Body of pancreas (tissue), 4 donors: ENCODE data around the gene ZNF431.

ENCODE experiments used
- POLR2A ChIP-seq, 3 donors: fragments of 450-650 bp; IDR thresholded peaks; one replicate each; pipeline ENCODE4 v1.6.1; 2016; ENCODE audit warnings: antibody characterized with exemption in 3 of 3, mild to moderate bottlenecking in 2 of 3
- TF ChIP-seq, protein P1 (sequence below), 7 experiments: fragments of 450-650 bp in 4 of 7; fragments of 200-600 bp in 3 of 7; sonication (generic) in 3 of 7; IDR thresholded peaks; one replicate each; pipeline ENCODE4 v1.5.1; 2016 to 2019; ENCODE audit warnings: antibody characterized with exemption in 7 of 7

DNA sequence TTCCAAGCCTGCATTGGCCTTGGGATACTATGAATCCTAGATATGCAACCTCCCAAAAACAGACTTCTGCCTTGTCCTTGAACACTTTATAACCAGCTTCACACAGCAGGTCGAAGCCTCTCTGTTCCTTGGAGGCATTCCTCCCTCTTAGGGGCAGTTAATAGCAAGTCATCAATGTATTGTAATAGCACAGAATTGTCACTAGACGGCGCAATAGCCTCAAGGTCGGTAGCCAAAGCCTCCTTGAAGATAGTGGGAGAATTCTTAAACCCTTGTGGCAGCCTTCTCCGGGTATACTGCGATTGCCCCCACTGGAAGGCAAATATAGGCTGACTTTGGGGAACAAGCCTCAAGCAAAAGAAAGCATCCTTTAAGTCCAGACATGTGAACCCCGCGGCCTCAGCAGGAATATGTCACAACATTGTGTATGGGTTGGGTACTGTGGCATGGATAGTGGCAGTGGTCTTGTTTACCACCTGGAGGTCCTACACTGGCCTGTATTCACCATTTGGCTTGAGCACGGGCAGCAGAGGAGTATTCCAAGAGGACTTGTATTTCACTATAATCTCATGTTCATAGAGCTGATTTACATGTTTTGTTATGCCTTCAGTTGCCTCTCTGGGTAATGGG lies 61.1 kb downstream of the ZNF431 start:
- TF ChIP-seq POLR2A (IDR thresholded peaks at IDR 0.05), result no peak
- TF ChIP-seq, protein P1, sequence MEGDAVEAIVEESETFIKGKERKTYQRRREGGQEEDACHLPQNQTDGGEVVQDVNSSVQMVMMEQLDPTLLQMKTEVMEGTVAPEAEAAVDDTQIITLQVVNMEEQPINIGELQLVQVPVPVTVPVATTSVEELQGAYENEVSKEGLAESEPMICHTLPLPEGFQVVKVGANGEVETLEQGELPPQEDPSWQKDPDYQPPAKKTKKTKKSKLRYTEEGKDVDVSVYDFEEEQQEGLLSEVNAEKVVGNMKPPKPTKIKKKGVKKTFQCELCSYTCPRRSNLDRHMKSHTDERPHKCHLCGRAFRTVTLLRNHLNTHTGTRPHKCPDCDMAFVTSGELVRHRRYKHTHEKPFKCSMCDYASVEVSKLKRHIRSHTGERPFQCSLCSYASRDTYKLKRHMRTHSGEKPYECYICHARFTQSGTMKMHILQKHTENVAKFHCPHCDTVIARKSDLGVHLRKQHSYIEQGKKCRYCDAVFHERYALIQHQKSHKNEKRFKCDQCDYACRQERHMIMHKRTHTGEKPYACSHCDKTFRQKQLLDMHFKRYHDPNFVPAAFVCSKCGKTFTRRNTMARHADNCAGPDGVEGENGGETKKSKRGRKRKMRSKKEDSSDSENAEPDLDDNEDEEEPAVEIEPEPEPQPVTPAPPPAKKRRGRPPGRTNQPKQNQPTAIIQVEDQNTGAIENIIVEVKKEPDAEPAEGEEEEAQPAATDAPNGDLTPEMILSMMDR (IDR thresholded peaks at IDR 0.05), result peak; percentile 58 to 88 (median 81)
